IPS-18c (cell line): ENCODE results near the gene KDM5B.

Experiments
- H3K4me3 ChIP-seq: 2 replicates; pipeline ENCODE4 v1.7.0; 2013; ENCODE audit warnings: low read depth, mild to moderate bottlenecking, low read length, moderate library complexity; ENCODE audit not compliant: insufficient read depth
- H3K9me3 ChIP-seq: one replicate; pipeline ENCODE4 v1.6.1; 2013; ENCODE audit warnings: mild to moderate bottlenecking, low read length, moderate library complexity; ENCODE audit not compliant: control insufficient read depth, insufficient read depth

KDM5B gene

DNA sequence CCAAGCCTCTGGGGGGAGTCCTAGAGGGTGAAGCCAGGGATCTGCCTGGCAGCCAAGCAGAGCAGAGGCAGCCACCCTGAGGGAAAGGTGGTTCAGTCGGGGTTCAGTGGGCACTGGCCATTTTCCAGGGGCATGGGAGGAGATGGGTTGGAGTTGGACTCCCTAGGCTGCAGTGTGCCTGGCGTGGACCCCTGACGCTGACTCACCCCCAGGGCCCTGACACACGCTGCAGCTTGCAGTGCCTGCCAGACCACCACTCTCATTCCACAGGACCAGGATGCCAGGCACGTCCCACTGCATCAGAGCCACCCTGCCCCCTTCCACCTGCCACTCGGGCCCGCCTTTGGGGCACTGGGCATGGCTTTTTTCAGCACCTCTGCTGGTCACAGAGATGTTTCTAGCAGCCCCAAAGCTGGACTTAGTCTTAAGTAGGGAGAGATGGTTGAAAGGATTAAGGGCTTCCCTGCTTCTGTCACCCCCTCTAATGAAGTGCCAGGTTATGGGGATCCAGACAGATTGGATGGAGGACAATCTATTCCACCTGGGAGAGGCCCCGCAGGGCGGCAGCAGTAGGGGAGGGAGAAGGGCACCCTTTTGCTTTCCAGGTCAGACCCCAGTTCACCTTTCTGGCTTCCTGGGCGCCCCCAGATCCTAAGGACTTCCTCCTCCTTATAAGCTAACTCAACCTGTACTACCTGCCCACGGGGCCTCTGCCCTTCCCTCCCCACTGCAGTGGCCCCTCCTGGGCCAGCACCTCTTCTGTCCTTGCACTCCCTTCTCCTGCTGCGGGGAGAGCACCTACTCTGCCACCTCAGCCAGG, 99.6 kb downstream of the KDM5B start:
- no peak overlapping the region for H3K4me3 ChIP-seq
- no peaks in the 10 kb centered on the region for H3K9me3 ChIP-seq

DNA sequence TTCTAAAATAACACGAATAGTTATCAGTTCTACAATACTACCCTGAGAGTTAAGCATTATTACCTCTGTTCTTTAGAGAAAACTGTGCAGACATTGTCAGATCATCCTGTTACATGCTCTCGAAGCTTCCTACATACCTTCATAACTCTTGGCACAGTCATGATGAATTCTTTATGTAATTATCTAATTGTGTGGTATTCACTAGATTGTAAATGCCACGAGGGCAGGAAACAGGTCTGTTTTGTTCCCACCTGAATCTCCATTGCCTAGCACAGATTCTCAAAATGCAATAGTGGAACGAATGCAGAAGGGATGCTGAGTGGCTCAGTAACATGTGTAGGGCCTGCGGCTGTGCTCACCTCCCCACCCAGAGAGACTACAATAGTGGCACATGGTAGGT, 101.4 kb downstream of the KDM5B start:
- H3K4me3 ChIP-seq = no peak overlapping the region

DNA sequence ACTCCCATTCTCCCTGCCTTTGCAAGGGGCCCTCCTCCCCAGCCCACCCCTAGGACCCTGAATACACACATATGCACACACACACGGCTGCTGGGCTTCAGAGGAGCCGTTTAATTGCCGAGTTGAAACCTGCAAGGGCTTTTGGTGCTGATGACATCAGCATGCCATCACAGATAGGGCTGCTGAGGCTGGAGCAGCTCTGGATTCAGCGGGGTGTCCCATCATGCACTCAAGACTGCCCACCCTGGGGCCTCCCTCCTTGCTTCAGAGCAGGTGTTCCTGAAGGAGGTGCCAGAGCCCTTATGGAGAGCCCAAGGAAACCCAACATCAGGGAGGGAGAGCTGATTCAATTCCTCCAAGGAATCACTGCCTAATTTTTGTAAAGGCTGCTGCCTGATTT, 103.6 kb downstream of the KDM5B start:
- Histone ChIP-seq H3K4me3 (no peak overlapping the region), H3K9me3 (no peaks in the 10 kb centered on the region)

More for the DNA sequence above, 101.4 kb downstream of the KDM5B start:
- no peaks in the 10 kb centered on the region for H3K9me3 ChIP-seq

DNA sequence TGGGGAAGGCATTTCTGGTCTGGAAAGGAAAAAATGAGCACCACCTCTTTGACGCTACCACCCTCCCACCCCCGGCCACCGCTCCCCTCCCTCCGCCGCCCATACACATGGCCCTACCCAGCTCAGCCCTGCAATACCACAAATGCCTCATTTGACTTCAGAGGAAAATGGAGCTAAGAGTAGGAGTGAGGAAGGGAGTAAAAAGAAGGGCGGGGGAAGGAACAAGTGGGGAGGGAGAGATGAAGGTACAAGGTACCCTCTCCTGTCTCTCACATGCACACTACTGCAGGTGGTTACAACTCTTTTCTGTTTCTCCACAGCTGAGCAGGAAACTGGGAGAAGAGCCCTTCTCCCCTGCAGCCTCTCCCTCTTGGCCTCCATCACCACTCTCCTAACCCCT, 105.0 kb downstream of the KDM5B start:
- H3K9me3 ChIP-seq = no peaks in the 10 kb centered on the region
- no peak overlapping the region for H3K4me3 ChIP-seq

GRCh38 chr1:202702088-202702487, 106.1 kb downstream of the KDM5B start:
- no peak overlapping the region for H3K4me3 ChIP-seq
- no peaks in the 10 kb centered on the region for H3K9me3 ChIP-seq

GRCh38 chr1:202701200-202701599, 107.0 kb downstream of the KDM5B start:
- Histone ChIP-seq H3K9me3 (no peaks in the 10 kb centered on the region), H3K4me3 (no peak overlapping the region)

GRCh38 chr1:202700061-202700460, 108.2 kb downstream of the KDM5B start:
- H3K9me3 ChIP-seq = no peaks in the 10 kb centered on the region
- no peak overlapping the region for H3K4me3 ChIP-seq

- H3K9me3 ChIP-seq = no peaks in the 10 kb centered on the region
- H3K4me3 ChIP-seq = no peak overlapping the region
Observed at GRCh38 chr1:202698276-202698675, 109.9 kb downstream of the KDM5B start.

DNA sequence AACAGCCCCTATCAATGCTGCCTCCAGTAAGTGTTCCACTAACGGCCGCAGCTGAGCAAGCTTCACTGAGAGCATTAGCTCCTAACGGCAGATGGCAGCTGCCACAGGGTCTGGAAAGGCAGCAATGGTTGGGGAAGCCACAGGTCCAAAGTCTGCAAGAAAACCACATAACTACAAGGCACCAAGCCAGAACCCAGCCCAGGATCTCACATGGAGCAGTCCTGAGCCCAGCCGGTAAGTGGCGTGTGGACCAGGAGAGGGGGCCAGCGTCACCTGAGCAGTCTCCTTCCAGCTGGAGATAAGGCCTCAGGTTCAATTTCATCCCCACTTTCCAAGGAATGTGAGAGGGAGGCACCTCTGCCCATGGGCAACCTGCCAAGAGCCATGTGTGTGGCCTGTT, 111.2 kb downstream of the KDM5B start:
- H3K9me3 ChIP-seq = no peaks in the 10 kb centered on the region
- no peak overlapping the region for H3K4me3 ChIP-seq

GRCh38 chr1:202694314-202694713, 113.9 kb downstream of the KDM5B start:
- Histone ChIP-seq H3K9me3 (no peaks in the 10 kb centered on the region), H3K4me3 (no peak overlapping the region)

DNA sequence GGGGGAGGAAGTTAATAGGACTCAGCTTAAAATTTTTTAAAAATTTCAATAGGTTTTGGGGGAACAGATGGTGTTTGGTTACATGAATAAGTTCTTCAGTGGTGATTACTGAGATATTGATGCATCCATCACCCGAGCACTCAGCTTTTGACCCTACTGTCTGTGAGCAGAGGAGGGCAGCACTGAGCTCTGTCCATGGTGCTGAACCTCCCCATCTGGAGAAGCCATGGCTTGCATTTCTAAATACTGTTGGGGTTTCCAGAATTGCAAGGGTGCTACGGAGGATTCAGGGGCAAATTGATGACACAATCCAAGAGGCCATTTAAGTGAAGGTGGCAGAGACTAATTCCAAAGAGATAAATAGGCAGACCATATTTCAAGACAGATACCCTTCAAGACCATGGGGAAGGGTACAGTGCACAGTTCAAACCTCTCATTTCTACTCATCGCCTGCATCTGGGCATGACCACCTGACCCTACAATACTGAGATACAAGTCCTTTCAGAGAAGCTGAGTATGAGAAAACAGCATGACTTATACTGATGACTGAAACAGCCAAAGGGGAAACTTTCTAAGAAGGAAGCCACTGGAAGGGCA, 115.2 kb downstream of the KDM5B start:
- Histone ChIP-seq H3K9me3 (no peaks in the 10 kb centered on the region), H3K4me3 (no peak overlapping the region)

DNA sequence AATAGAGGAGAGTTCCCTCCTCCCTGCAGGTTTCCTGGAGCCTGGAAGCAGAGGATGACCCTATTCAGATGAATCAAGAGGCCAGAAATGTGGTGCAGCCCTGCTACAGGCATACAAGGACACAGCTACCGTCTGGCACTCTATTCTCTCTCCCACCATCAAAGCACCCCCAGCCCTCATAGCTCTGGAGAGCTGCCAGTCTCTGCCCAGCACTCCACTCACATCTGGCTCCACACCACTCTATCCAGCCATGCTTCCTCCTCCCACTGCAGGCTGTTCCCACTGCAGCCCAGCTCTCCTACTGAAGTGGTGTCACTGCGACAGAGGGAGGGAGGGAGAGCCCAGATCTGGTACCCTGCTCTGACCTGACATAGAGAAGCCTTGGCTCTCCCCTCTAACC, 116.4 kb downstream of the KDM5B start:
- H3K4me3 ChIP-seq = no peak overlapping the region
- no peaks in the 10 kb centered on the region for H3K9me3 ChIP-seq

DNA sequence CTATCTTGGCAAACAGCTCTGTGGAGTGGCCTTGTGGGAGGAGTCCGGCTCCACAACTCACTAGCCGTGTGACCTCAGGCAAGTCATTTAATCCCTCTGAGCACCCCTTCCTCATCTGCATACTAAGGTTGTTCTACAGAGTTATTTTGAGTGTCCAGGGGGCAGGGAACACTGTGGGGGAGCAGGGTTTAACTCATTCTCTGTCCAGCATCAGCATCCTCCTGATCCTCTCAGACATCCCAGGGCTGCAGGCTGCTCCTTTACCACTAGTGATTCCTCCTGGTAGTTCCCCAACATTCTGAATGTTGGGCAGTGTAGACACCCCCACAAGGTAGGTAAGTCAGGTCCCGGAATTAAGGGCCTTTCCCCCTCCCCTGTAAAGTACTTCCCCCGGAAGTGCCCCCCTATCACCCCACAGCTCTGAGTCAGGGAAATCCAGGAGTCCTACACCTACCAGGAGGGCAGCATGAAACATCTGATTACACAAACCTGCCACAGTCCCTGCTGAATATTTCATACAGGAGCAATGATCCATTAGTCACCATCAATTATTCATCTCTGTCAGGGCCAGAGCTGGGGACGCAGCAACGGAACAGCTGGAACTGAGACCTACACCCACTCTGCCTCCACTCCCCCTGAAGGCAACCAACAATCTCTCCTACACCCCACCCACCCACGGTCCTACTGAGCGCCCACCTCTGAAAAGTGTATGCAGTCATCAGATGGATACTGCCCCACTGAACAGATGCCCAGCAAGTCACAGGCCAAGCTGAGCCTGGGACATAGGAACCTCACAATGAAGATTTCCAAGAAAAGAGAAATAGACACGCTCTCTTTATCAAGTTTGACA, 118.5 kb downstream of the KDM5B start:
- Histone ChIP-seq H3K9me3 (no peaks in the 10 kb centered on the region), H3K4me3 (no peak overlapping the region)

GRCh38 chr1:202689082-202689481, 119.1 kb downstream of the KDM5B start:
- Histone ChIP-seq H3K4me3 (no peak overlapping the region), H3K9me3 (no peaks in the 10 kb centered on the region)

- no peak overlapping the region for H3K4me3 ChIP-seq
- H3K9me3 ChIP-seq = no peaks in the 10 kb centered on the region
Observed at GRCh38 chr1:202688401-202688800, 119.8 kb downstream of the KDM5B start.

DNA sequence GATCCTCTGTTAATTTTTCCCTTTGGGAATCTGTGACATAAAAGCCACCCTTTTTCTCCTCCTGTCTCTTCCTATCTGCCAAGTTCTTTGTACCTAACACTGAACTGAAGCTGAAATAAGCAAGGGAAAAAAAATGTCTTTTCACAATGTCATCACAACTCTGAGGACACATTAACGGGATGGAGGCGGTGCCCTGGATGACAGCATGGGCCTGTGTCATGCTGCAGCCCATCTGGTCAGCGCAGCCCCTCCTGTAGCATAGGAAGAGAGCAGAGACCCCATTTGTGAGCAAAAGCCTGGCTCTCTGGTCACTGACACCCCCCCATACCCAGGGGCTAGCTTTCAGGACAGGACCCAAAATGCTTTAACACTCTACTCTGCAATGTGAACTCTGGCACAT, 120.4 kb downstream of the KDM5B start:
- Histone ChIP-seq H3K4me3 (no peak overlapping the region), H3K9me3 (no peaks in the 10 kb centered on the region)

DNA sequence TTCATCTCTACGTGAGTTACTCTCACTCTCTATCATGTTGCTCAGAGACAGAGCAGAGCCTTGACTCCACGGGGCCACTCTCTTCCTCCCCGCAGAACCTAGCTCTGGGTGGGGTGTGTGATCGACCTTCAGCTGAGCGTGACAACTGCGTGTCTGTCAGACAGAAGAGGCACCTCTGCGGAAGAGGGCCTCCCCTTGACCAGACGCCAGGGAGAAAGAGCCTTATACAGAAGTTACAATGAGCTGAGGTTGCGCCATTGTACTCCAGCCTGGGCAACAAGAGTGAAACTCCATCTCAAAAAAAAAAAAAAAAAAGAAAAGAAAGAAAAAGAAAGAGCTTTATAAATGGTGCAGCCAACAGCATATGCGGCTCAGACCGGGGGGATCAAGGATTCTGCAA, 120.9 kb downstream of the KDM5B start:
- H3K4me3 ChIP-seq = no peak overlapping the region
- H3K9me3 ChIP-seq = no peaks in the 10 kb centered on the region

GRCh38 chr1:202685641-202686040, 122.6 kb downstream of the KDM5B start:
- Histone ChIP-seq H3K9me3 (no peaks in the 10 kb centered on the region), H3K4me3 (no peak overlapping the region)
